ENCODE measurements around the gene ZNF740.

The ZNF740 gene

DNA sequence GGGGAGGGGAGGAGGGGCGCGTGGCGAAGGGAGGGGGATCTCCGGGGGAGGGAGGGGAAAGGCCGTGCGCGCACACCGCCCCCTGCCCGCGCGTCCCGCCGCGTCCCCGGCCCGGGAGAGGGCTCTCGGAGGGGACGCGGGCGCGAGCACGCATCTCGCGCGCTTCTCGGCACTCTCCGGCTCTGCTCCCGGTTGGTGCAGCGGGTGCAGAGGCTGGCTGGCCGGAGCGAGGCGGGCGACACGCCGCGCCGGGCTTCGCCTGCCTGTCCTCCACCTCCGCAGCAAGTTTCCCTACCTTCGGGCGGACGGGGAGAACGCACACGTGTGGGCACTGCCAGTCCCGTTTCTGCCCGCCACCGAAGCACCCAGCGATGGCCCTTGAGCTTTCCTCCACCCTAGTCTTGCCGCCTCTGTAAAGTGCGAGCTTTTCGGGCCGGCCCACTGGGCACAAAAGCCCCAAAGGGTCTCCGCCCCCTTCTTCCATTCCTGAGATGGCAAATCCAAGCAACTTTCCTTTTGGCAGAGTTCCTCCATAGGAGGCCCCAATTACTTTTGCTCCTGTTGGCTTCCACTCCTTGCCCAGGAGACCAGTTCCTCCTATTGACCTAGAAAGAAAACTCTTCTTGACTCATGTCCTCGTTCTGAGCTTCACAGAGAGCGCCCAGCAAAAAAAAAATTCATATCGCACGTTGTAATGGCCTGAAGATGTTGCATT lies 566 bp downstream of the ZNF740 start:
- no peak for DNase-seq (ENCODE audit: low read depth)
- peak overlapping the region; percentile 96 for H3K4me3 ChIP-seq (ENCODE audit: low read depth, low read length)
- TF ChIP-seq CTCF (IDR thresholded peaks at IDR 0.05; ENCODE audit: low read depth, low read length, missing control alignments), result no peak

DNA sequence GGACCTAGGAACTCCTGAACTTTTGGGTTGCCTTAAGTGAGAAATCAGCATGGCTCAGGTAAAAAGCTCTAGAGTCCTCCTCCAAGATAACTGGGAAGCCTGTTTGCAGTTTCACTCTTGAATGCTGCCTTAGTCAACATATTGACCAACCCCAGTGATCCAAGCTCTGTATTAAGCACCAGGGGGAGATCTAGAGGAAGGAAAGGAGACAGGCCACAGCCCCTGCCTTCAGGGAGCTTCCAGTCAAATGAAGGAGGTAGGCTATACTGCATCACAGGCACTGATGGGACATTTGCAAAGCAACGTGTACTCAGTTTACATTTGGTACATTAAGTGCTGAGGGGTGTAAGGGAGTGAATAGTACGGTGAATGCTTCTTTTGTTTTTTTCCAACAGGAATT lies 1.4 kb downstream of the ZNF740 start:
- H3K4me3 ChIP-seq (ENCODE audit: low read depth, low read length), result peak overlapping the region; percentile 96
- DNase-seq (ENCODE audit: low read depth), result no peak
- TF ChIP-seq CTCF (IDR thresholded peaks at IDR 0.05; ENCODE audit: low read depth, low read length, missing control alignments), result no peak

DNA sequence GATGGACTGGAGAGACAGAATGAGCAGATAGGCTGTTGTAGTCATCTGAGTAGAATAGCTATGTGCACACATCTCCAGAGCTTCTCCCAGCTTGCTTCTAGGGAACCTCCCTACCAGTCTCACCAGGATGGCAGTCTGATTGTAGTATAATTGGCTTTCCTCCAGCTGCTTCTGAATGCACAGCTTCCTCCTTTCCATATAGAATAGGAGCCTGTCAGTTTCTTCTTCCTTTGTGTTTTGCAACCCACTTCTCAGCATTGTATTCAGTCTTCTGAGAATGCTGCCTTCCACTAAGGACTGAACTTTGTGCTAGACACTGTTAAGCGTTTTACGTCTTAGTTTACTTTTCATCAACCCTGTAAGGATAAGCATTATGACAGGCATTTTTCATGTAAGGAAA lies 2.4 kb downstream of the ZNF740 start:
- no peak overlapping the region for H3K4me3 ChIP-seq (ENCODE audit: low read depth, low read length)
- no peak for TF ChIP-seq CTCF (IDR thresholded peaks at IDR 0.05; ENCODE audit: low read depth, low read length, missing control alignments)
- DNase-seq (ENCODE audit: low read depth), result no peak

DNA sequence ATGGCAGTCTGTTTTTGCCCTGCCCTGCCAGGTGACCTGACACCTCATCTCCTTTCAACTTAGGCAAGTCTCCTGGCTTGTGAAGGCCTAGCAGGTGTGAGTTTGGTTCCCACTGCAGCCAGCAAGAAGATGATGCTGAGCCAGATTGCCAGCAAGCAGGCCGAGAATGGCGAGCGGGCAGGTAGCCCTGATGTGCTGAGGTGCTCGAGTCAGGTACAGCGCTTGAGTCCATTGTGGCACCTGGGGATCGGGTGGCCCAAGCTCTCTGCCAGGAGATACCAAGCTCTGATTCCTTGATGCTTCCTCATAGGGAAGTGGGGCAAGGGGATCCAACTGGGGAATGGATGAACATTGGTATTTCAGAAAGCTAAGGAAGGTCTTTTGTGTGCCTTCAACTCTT lies 4.3 kb downstream of the ZNF740 start:
- TF ChIP-seq CTCF (IDR thresholded peaks at IDR 0.05; ENCODE audit: low read depth, low read length, missing control alignments), result no peak
- no peak overlapping the region for H3K4me3 ChIP-seq (ENCODE audit: low read depth, low read length)
- no peak for DNase-seq (ENCODE audit: low read depth)

- no peak for DNase-seq (ENCODE audit: low read depth)
- TF ChIP-seq CTCF (IDR thresholded peaks at IDR 0.05; ENCODE audit: low read depth, low read length, missing control alignments), result no peak
- no peak overlapping the region for H3K4me3 ChIP-seq (ENCODE audit: low read depth, low read length)
These were observed 5.1 kb downstream of the ZNF740 start for GRCh38 chr12:53185582-53186153.

DNA sequence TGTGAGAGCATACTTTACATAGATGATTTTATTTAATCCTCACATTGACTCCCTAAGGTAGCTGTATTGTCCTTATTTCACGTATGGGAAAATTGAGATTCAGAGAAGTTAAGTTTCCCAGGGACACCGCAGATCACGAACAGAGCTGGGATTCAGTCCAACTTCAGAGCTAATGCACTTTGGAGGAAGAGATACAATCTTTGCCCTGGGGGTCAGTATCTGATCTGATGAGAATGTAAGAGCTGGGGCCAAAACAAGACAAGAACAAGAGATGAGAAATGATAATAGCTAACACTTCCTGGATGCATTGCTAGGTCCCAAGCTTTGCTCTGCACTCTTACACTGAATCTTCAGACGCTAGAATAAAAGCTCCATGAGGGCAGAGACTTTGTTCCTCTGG lies 6.2 kb downstream of the ZNF740 start:
- no peak for DNase-seq (ENCODE audit: low read depth)
- TF ChIP-seq CTCF (IDR thresholded peaks at IDR 0.05; ENCODE audit: low read depth, low read length, missing control alignments), result no peak
- H3K4me3 ChIP-seq (ENCODE audit: low read depth, low read length), result no peak overlapping the region
